LNCAP (cell line): Measurements from ENCODE around the gene SGMS1.

ENCODE experiments used
- TF ChIP-seq, protein P1 (sequence below): fragments of 450-650 bp; IDR thresholded peaks from 2 replicates; pipeline ENCODE4 v1.5.1; 2017; ENCODE audit warnings: mild to moderate bottlenecking

The SGMS1 gene

DNA sequence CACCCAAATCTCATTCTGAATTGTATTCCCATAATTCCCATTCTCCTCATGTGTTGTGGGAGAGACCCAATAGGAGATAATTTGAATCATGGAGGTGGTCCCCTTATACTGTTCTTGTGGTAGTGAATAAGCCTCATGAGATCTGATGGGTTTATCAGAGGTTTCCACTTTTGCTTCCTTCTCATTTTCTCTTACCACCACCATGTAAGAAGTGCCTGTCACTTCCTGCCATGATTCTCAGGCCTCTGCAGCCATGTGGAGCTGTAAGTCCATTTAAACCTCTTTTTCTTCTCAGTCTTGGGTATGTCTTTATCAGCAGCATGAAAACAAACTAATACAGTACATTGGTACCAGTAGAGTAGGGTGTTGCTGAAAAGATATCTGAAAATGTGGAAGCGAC lies 274.2 kb downstream of the SGMS1 start:
- TF ChIP-seq, protein P1, sequence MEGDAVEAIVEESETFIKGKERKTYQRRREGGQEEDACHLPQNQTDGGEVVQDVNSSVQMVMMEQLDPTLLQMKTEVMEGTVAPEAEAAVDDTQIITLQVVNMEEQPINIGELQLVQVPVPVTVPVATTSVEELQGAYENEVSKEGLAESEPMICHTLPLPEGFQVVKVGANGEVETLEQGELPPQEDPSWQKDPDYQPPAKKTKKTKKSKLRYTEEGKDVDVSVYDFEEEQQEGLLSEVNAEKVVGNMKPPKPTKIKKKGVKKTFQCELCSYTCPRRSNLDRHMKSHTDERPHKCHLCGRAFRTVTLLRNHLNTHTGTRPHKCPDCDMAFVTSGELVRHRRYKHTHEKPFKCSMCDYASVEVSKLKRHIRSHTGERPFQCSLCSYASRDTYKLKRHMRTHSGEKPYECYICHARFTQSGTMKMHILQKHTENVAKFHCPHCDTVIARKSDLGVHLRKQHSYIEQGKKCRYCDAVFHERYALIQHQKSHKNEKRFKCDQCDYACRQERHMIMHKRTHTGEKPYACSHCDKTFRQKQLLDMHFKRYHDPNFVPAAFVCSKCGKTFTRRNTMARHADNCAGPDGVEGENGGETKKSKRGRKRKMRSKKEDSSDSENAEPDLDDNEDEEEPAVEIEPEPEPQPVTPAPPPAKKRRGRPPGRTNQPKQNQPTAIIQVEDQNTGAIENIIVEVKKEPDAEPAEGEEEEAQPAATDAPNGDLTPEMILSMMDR: no peak

DNA sequence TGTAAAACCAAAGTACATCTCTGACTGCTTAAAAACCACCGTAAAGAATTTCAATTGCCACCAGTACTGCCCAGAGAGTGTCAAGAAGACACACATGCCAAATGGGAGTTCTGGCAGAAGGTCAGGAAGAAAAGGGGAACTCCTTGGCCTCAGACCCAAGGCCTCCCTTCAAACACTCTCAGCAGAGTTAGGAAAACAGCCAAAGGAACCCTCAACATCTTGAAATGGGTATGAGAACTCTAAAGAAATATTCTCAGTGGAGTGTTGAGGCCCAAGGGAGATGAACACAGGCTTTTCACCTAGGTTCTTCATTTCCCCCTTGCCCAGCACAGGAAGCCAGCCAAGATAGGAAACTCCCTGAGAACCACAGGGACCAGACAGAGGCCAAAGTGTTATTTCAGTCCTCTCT lies 276.4 kb downstream of the SGMS1 start:
- TF ChIP-seq, protein P1: no peak

DNA sequence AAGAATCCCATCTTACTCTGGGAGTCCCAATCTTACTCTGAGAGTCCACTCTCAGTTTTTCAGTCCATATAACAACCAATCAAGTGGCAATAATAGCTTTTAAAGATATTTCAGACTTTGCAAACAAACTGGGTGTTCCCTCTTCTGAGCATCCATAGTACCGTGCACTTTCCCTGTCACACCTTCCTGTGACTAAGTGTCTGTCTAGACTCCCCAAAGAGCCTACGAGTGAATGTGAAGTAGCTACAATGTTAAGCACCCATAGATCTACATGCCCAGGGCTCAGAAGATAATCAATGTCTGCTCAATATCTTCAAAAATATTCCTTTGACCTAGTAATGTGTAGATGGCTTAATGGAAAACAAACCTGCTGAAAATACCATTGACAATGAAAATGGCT lies 276.8 kb downstream of the SGMS1 start:
- TF ChIP-seq, protein P1: no peak

DNA sequence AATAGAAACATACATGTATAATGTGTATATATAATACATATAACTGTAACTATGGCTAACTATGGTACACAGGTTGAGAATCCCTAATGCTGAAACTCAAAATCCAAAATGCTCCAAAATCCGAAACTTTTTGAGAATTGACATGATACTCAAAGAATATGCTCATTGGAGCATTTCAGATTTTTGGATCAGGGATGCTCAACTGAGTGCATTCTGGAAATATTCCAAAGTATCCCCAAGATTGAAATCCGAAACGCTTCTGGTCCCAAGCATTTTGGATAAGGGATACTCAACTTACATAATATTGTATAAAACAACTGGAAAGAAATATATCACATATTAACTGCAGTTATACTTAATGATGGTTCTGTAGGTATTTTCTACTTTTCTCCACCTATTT lies 278.2 kb downstream of the SGMS1 start:
- TF ChIP-seq, protein P1: no peak

DNA sequence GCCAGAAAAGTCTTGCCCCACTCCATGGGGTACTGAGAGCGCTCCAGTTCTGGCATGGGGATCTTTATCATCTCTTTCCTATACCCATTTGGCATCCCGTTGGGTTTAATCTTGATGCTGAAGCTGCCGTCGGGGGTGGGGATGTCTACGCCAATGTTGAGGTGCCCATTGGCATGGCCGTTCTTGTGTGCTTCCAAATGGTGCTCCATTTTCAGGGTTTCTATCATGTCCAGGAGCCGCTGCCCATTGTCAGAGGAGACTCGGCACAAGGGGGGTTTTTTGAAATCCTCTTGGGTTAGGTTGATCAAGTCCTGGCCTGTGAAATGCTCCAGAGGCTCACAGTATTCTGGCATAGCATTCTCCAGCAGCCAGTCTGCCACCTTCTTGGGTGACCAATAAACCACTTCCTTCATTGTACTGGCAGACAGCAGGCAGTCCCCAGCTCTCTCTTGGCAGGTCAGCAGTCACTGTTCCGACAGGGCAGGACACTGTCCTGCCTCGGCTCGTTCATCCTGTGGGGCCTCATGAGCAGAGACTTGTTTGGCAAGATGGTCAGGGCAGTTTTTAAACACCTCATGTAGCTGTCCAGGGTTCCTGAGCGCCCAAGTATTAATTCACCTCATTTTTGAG lies 279.9 kb downstream of the SGMS1 start:
- TF ChIP-seq, protein P1: no peak

- TF ChIP-seq, protein P1: no peak
Measured at GRCh38 chr10:50341987-50342386, 281.8 kb downstream of the SGMS1 start.

DNA sequence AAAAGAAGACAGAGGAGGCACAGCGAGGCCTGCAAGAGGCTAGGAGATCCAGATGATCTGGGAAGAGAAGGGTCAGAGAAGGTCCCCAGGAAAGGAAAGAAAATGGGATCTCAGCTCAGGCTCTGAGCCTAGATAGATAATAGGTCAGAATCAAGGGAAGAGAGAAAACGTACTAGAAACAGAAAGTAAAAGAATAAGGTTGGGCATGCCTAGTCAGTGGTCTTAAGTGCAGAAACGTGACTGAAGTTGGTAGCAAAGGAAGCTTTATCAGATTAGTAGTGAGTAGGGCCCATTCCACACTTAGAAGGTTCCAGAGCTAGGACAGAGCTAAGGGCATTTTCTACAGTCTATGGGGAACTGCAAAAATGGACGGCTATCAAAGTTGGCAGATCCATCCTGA lies 287.6 kb downstream of the SGMS1 start:
- TF ChIP-seq, protein P1: no peak

GRCh38 chr10:50335397-50335796 lies 288.4 kb downstream of the SGMS1 start:
- TF ChIP-seq, protein P1: no peak
